MM.1S (cell line): Measurements from ENCODE around the gene CHST13.

ENCODE experiments used
- EZH2 ChIP-seq: fragments of 300-600 bp; sonication (generic); optimal IDR thresholded peaks from 2 replicates; pipeline ENCODE3; 2017; ENCODE audit warnings: low read depth, mild to moderate bottlenecking, antibody characterized with exemption, low read length, mixed read lengths
- EZH2phosphoT487 ChIP-seq: fragments of 300-600 bp; sonication (generic); IDR thresholded peaks from 2 replicates; pipeline ENCODE4 v1.6.1; 2018; ENCODE audit warnings: antibody characterized with exemption, low read length
- TF ChIP-seq, protein P1 (sequence below): fragments of 300-600 bp; sonication (generic); IDR thresholded peaks from 2 replicates; pipeline ENCODE4 v1.5.1; 2016; ENCODE audit warnings: antibody characterized with exemption, low read length, mixed read lengths

DNA sequence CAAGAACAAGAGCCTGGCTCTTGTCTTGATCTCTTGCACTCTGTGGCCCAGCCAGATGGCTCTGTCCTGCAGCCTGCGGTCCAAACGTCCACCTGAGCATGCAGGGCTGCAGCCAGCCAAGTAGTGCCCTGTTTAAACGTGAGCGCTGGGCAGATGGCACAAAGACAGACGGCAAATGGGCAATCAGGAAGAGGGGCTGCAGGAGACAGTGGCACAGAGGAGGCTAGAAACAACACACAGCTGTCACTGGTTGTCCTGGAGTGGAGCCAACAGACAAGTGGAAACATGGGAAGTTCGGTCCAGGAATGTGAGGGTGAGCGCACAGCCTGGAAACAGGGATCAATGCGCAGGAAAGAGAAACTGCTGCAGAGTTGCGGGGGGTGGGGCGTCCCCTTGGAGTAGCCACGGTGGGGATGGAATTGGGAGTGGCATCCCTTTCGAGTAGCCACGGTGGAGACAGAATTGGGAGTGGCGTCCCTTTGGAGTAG, 37.6 kb upstream of the CHST13 start:
- no peak for TF ChIP-seq EZH2phosphoT487
- TF ChIP-seq EZH2, result no peak
- TF ChIP-seq, protein P1, sequence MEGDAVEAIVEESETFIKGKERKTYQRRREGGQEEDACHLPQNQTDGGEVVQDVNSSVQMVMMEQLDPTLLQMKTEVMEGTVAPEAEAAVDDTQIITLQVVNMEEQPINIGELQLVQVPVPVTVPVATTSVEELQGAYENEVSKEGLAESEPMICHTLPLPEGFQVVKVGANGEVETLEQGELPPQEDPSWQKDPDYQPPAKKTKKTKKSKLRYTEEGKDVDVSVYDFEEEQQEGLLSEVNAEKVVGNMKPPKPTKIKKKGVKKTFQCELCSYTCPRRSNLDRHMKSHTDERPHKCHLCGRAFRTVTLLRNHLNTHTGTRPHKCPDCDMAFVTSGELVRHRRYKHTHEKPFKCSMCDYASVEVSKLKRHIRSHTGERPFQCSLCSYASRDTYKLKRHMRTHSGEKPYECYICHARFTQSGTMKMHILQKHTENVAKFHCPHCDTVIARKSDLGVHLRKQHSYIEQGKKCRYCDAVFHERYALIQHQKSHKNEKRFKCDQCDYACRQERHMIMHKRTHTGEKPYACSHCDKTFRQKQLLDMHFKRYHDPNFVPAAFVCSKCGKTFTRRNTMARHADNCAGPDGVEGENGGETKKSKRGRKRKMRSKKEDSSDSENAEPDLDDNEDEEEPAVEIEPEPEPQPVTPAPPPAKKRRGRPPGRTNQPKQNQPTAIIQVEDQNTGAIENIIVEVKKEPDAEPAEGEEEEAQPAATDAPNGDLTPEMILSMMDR, result no peak
